Measurements from ENCODE around the gene ERVFRD-1.

- no peak for TF ChIP-seq TAF1 (IDR thresholded peaks at IDR 0.05; ENCODE audit: low read depth, low read length)
- TF ChIP-seq POLR2AphosphoS5 (IDR thresholded peaks at IDR 0.05; ENCODE audit: low read depth, low read length): no peak
Measured at GRCh38 chr6:11111769-11112437, 378 bp upstream of the ERVFRD-1 start.

Data from GM12891 (cell line).